GM18499 (cell line): ENCODE measurements around the gene RHOT2.

Experiments used
- ATAC-seq: cut with Tn5 transposase; IDR thresholded peaks from one replicate; pipeline ENCODE4 v1.9.1; 2021; ENCODE audit warnings: moderate number of reproducible peaks; ENCODE audit not compliant: insufficient read depth, unreplicated experiment

RHOT2 gene

DNA sequence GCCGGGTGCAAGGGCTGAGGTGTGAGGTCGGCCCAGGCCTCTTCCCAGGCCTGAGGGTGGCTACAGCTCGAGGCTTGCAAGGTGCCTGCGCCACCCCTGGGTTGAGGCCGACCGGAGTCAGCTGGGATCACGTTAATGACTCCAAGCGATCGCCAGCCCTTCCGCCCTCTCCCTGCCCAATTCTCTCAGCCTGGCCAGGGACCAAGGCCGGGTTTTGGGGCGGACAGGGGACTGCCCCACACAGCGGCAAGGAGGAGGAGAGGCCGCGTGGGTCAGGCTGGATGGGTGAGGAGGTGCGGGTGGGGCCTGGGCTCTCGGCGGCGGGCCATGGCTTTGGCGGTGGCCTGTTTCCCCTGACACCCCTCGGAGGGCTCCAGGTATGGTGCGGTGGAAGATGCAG is 25.4 kb downstream of the RHOT2 start:
- no peak for ATAC-seq

DNA sequence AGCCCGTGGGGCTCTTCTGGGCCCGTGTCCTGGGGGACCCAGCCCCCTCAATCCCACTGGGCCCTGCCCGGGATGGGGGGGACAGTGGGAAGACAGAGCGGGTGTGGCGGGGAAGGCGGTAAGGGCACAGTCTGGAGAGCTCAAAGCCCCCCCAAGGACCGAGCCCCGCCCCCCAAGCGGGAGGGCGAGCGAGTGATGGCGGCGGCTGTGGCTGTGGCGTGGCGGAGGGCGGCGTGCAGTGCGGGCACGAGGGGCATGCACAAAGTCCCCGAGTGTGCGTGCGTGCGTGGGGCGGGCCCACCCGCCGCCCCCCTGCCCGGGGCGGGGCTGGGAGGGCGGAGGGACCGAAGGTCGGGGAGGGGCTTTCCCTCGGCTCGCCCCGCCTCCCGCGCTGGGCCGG is 25.8 kb downstream of the RHOT2 start:
- ATAC-seq: no peak

DNA sequence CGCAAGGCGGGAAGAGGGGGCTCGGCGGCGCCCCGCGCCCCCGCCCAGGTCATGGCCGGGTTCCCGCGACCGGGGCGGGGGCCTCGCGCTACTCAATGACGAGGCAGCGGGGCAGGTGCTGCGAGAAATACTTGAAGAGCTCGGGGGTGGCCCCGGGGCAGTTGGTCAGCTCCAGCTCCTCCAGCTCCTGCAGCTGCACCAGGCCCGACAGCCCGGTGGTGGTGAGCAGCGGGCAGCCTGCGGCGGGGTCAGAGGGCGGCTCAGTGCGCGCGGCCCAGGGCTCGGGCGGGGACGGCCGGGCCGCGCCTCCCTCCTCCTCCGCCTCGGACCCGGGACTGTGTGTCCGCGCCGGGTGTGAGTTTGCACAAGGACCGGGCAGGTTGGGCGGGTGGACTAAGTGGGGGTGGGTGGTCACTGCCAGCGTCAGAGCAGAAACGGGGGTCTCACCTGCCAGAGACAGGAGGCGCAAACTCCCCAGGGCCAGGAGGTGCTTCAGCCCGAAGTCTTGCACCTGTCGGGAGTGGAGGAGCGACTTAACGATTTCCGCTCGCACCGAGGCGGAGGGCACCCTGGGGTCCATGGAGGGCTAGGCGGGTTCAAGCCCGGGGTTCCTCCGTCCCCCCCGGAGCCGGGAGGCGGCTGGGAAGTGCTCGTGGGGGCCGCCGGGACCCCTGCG is 26.4 kb downstream of the RHOT2 start:
- ATAC-seq: no peak

DNA sequence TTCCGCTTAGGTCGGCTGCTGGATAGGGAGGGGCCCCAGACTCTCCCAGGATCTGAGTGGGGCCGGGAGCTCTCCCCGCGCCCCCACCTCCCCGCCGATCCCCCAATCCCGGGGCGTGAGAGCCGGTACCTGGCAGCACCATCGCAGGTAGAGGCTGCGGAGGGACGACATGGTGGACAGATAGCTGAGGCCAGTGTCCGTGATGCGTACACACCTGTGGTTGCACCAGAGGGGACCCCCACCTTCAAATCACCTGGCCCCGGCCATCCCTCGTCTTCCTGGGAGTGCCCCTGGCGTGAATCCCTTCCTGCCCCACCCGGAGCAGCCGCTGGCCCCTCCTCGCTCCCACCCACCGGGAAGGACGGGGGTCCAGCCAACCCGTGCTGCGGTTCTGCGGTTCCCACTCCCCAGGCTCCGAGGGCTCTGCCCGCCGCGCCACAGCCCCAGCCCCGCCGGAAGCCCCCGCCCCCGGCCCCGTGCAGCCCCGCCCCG is 27.0 kb downstream of the RHOT2 start:
- no peak for ATAC-seq

DNA sequence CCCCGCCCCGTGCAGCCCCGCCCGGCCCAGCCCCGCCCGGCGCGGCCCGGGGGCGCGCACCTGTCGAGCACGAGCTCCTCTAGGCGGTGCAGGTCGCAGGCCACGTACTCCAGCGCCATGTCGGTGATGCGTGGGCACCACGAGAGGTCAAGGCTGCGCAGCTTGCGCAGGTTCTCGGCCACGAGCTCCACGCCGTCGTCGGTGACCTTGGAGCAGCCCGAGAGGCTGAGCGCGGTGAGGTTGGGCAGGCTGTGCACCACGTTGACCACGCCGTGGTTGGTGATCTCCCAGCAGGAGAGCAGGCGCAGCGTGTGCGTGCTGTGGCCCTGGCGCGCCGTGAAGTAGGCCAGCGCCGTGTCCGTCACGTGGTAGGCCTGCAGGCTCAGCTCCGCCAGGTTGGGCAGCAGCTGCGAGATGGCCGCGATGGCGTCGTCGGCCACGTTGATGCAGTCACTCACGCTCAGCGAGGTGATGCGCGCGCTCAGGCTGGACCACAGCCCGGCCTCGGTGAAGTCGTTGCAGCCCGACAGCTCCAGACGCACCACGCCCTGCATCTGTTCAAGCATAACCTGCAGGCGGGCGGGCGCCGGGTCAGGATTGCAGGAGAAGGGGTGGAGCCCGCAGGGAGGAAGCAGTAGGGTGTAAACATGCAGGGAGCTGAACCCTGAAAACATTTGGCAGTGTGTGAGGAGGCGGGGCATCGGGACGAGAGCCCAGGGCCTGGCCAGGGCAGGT is 27.6 kb downstream of the RHOT2 start:
- no peak for ATAC-seq

DNA sequence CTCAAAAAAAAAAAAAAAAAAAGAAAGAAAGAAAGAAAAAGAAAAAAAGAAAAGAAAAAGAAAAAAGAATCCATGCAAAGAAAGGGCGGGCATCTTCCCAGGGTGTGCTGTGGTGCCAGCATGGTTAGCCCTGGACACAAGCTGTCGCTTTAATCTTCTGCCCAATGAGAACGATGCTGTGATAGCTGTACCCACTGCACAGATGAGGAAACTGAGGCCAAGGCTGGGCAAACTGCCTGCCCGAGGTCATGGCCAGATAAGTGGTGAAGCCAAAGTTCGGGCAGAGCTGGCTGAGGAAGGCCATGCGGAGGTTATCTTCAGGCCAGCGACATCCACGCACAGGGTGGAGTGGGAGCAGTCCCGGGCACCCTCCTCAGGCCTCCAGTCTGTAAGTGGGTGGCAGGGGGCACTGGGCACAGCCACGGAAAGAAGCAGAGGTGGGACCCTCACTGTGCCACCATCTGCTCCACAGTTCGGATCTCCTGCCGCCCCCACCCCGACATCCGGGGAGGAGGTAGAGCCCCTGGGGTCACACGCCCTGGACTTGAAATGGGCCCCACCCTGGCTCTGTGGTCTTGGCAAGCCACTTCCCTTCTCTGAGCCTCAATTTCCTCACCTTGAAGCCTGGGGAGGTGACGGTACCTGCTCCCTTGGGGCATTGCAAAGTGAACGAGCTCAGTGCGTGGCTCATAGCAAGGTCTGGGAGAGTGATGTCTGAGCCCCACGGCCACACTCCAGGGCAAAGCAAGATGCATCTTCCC is 31.2 kb downstream of the RHOT2 start:
- no peak for ATAC-seq

DNA sequence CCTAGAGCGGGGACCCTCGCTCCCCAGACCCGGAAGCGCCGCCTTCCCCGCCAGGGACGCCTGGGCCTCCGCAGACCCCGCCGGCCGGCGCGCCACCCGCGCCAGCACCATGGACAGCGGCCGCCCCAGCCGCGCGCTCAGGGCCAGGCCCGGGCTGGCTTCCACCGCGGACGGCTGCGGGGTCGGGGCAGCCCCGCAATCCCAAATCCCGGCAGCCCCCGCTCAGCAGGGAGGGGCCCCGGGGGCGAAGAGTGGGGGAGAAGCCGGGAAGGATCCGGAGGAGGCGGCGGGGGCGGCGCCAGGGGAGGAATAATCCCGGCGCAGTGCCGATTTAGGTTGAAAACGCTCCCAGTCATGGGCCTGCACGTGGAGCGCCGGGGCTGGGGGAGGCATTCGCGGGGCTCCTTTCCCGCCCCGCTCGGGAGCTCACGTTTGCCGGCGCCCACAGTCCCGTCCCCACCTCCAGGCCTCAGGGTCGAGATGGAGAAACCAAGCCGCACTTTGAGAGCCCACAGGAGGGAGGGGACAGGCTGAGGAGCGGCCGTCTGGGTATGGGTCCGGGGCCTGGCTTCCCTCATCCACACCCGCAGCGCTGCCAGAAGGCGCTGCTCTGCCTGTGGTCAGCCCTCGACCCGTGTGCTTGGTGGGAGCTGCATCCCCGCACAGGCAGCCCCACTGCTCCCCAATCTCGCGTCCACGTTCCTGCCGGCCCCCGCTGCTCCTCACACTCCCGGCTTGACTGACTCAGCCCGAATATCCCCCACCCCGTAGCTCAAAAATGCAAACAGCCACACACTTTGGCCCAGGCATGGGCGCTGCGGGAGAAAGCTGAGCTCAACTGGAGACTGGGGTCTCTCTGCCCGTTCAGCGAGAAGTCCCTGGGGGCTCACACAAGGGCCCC is 33.0 kb downstream of the RHOT2 start:
- ATAC-seq: no peak

DNA sequence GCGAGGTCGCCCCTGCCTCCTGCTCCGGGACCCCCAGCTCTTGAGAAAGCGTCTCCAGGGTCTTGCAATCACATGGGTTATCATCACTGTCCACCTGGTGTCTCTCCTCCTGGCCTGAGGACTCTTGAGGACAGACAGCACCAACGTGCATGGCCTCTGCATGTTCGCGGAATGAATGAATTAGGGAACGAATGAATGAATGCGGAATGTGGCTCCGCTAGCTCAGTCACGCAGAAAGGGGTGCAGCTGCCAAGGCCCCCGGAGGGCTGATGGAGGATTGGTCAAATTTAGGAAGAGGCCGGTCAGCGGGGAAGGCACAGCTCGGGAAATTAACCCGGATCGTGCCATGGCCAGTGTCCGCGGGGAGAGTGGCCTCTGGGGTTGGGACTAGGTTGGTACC is 34.4 kb downstream of the RHOT2 start:
- no peak for ATAC-seq

DNA sequence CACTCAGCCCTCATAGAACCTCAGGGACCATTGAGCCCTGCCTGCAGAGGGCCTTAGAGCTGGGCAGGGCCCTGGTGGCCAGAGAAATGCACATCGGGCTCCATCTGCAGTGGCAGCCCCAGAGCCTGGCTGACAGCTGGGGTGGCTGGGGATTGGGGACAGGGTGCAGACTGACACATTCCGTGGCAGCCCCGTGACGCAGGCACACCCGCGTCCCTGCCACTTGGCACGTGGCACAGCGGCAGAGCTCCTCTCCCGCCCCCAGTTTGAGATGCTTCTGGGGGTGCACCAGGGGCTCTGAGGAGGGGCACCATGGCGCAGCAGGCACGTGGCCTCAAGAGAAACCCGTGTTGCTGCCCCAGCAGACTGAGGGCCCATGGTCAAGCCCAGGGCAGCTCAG is 35.5 kb downstream of the RHOT2 start:
- no peak for ATAC-seq

DNA sequence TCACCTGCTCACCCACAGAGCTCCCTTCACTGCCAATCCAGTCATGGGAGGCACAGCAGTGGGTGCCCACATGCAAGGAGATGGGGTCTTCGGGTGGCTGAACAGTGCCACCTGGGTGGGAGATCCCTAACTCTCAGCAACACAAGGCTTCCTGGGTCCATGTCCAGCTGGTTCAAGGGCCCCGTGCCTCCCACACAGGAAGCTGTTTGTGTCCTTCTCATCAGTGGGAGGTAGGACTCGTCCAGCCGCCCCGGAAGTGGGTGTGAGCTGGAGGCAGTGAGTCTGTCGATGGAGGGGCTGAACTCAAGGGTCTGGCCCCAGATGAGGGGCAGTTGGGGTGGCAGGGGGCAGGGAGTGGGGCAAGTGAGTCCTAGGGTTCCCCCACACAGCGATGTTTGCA is 36.1 kb downstream of the RHOT2 start:
- no peak for ATAC-seq

DNA sequence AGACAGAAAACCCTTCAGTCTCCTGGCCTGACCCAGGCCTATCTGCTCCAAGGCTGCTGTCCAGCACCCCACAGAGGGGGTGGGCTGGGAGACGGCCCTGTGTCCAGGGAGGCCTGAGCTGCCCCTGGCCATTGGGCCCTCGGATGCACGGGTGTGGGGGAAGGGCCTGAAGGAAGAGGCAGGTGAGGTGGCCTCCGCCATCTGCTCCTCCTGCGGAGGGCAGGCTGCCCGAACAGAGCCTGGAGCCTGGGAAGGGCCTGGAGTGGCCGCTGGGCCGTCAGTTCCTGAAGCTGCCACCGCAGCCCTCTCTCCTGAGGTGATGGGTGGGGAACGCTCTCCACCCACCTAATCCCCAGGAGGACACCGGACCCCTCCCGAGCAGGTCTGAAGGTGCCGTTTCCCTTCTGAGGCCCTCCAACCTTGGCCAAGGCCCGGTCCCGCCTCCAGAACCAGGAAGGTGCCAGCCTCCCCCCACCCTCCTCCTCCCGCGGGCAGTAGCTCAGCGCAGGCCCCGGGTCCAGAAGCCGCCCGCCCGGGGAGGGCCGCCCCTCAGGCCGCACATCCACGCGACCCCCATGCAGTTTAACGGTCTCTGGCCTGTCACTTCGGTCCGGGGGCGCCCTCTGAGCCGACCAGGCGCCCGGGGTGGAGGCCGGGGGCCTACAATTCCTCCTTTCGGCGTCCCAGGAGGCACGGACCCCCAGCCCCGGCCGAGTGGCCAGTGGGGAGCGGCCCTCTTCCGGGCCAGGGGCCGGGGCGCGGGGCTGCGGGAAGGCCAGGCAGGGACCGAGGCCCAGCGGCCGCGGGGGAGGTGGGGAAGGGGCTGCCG is 36.8 kb downstream of the RHOT2 start:
- ATAC-seq: no peak

DNA sequence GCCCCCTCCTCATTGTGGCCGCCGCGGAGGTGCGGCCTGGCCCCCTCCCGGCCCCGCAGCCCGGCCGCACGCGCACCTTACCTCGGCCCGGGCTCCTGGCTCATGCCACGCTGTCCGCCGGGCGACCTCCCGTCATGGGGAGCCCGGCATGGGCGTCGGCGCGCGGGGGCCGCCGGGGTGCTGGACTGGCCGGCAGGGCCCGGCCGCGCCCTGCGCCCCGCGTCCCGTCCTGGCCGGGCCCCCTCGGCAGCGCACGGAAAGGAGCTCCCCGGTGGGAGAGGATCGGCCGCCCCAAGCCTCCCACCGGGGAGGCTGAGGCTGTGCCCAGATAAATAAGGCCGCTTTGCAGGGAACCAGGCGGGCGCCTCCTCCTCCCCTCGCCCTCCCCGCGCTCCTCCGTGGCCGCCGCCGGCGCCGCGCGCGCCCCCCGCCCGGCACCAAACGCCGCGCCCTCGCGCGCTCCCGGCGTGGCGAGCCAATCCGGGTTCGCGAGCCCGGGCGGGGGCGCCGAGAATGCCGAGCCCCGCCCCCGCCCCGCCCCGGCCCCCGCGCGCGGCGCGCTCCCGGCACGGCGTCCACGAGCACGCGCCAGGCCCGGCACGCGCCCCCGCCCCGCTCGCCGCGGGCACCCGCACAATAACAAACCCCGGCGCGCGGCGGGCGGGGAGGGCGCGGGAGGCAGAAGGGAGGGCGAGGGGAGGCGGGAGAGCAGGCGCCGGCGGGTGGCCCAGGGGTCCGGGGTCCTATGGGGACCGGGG is 37.7 kb downstream of the RHOT2 start, which contains the start of gene FBXL16:
Gene FBXL16 (minus strand): TSS at position 371 of the 758 bp plus-strand sequence. CDS start 8,396 bp downstream, outside the sequence.
- ATAC-seq: no peak

DNA sequence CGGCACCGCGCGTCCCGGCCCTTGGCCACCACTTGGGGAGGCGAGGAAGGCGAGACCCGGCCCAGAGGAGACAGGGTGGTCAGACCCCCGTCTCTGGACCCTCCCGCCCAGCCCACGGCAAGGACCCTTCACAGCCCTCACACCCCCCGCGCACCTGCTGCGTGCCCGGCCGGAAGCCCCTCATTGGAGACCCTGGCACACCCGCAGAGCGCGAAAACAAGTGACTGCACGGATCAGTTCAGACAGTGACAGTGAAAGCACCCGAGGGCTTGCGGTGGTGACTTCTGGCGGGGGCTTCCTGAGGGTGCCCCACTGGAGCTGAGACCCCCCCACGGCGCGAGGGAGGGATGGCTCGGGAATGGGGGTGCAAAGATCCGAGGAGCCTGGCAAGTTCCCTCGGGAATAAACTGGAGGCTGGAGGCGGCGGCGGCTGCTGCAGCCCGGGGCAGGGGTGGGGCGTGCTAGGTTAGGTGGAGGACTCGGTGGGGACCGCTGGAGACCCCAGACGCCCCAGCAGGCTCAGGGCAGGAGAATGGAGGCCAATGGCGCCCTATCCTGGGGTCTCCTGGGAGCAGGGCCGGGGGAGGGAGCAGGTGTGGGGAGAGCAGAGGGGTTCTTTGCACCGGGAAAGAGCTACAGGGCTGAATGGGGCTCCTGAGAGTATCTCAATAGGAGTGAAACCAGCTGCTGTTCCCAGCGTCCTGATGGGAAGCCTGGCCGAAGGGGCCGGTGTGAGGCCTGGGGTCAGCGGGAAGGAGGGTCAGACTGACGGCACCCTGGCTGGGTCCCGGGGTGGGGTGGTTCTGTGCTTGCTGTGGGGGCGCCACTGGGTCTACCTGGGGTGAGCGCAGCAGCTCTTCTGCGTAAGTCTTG is 38.5 kb downstream of the RHOT2 start:
- ATAC-seq: no peak

DNA sequence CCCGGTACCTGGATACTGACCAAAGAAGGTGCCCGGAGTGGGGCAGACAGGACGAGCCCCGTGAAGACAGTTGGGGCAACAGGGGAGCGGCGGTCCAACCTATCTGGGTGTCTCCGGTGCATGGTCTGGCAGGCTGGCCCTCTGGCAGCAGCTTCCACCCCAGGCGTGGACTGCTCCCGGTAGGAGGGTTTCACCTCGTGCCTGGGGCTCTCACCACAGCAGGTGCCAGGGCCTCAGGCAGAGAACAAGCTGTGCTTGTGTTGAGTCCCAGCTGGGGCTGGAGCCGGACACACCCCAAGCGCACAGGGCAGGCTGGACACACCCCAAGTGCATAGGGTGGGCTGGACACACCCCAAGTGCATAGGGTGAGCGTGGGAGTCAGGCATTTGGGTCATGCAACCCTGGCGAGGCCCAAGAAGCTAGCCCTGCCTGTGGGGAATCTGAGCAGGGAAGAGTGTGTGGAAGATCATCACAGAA is 39.2 kb downstream of the RHOT2 start:
- no peak for ATAC-seq

DNA sequence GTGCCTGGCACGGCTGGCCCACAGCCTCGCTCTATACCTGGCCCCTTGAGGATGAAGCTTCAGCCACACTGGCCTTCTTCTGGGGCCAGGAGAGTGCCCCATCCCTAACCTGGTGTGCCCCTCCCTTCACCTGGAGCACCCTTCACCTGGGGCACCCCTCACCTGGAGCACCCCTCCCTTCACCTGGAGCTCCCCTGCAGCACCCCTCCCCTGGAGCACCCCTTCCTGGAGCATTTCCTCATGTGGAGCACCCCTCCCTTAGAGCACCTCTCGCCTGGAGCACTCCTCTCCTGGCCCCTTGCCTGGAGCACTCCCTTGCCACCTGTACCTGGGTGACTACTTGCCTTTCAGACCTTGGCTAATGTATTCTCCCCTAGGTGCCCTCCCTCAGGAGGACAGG is 40.1 kb downstream of the RHOT2 start:
- ATAC-seq: no peak

DNA sequence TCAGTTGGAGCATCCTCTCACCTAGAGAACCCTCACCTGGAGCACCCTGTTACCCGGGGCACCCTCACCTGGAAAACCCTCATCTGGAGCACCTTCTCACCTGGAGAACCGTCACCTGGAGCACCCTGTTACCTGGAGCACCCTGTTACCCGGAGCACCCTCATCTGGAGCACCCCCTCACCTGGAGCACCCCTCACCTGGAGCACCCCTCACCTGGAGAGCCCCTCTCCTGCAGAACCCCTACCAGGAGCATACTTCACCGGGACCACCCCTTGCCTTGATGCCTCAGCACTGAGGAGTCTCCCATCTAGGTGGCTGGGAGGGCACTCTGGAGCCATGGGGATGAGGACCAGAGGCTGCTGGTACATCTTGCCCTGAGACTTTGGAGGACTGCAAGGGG is 41.0 kb downstream of the RHOT2 start:
- no peak for ATAC-seq
